ENCODE data around the gene NRL. TPM values are rescaled to one million over a fixed set of nuclear protein-coding genes. Genes with fewer than 3 reads are reported as not detected.

The NRL gene
- total and polyA plus RNA-seq, 2 donors (not counting 1 experiment from before 2014, with no cell fraction given), result 0.45 to 0.99 TPM

DNA sequence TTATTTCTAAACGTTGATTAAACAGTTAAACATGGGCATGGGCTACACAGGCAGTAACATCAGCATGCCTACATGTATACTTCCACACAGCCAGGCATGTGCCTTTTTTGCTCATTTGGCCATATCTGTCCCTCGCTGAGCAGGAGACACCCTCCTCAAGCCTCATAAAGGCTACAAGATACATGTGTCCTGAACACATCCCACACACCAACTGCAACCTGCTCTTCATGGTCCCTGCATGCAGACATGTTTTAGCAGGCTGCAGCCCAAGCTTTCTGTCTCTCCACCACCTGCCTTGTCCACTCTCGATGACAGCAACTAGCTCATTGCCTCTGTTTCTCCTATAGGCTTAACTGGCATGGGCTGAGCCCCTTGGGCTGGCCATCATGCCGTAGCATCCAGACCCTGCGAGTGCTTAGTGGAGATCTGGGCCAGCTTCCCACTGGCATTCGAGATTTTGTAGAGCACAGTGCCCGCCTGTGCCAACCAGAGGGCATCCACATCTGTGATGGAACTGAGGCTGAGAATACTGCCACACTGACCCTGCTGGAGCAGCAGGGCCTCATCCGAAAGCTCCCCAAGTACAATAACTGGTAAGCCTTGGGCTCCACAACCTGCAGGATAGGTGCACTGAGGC is 18.1 kb downstream of the NRL start:
- no peak overlapping the region for H3K27ac ChIP-seq (ENCODE audit: insufficient read depth, low read length)
- peaks cover 2% of the 10 kb centered on the region for H3K36me3 ChIP-seq (ENCODE audit: control insufficient read depth, insufficient read depth, low read length)
- no peak overlapping the region for H3K9ac ChIP-seq (ENCODE audit: insufficient read depth, low read length)
- H3K4me2 ChIP-seq (ENCODE audit: extremely low read depth, insufficient read depth, low read length), result no peak overlapping the region
- no peaks in the 10 kb centered on the region for H3K27me3 ChIP-seq (ENCODE audit: control insufficient read depth, insufficient read depth, low read length)
- H3K9me3 ChIP-seq (ENCODE audit: control insufficient read depth, insufficient read depth, low read depth, low read length), result no peaks in the 10 kb centered on the region
- H4K20me1 ChIP-seq (ENCODE audit: control insufficient read depth, extremely low read depth, insufficient read depth, low read length), result no peaks in the 10 kb centered on the region
- H2AFZ ChIP-seq (ENCODE audit: low read length), result no peak overlapping the region
- DNase-seq (ENCODE audit: low read depth in 2 of 2), result no peak
- H3K79me2 ChIP-seq (ENCODE audit: control insufficient read depth, insufficient read depth, low read length), result no peaks in the 10 kb centered on the region
- no peak for TF ChIP-seq EZH2 (IDR thresholded peaks at IDR 0.05; ENCODE audit: low read length, missing control alignments)
- no peak for TF ChIP-seq CTCF (conservative IDR thresholded peaks at IDR 0.05 in 1 of 2, IDR thresholded peaks at IDR 0.05 in 1 of 2; ENCODE audit: low read depth in 1 of 2, low read length in 2 of 2)
- no peak overlapping the region for H3K4me3 ChIP-seq (replicated peaks in 1 of 4; ENCODE audit: control extremely low read depth in 1 of 4, insufficient read depth in 1 of 4, low read depth in 3 of 4, low read length in 4 of 4)
- H3K4me1 ChIP-seq (ENCODE audit: control insufficient read depth, extremely low read depth, insufficient read depth, low read length), result peaks cover 2% of the 10 kb centered on the region

DNA sequence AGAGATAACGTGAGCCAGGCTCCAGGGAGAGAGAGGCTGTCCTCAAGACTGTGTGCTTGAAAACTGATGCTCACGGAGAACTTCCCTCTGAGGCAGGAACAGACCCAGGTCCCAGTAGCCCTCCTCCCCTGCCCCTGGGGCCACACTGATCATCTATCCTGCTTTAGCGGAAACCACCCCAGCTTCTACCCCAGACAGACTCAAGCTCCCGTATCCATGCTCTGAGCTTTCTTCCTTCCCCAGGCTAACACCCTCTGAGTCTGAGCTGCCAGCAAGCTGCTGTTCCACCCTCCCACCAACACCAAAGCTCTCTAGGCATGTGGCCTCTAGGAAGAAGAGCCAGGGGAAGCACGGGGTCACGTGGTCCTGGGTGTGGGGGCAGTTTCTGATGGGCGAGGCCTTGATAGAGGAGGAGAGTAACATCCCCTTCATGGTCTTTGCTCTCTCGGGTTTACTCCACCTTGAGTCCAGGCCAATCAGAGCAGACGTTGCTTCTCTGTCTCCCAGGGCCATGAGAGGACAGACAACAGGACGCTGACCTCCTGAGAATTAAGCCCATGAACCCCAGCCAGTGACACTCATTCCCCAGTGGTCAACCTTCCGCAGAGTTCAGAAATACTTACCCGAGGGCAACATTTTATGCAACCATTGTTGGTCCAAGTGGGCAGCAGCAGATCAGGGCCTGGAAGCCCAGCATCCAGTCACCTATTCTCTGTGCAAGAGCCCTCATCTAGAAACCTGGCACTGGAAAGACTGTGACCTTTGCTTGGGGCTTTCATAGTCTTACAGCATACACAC is 19.3 kb downstream of the NRL start:
- peak overlapping the region; percentile 6 for H2AFZ ChIP-seq (ENCODE audit: low read length)
- H3K79me2 ChIP-seq (ENCODE audit: control insufficient read depth, insufficient read depth, low read length), result no peaks in the 10 kb centered on the region
- H3K9me3 ChIP-seq (ENCODE audit: control insufficient read depth, insufficient read depth, low read depth, low read length), result no peaks in the 10 kb centered on the region
- H4K20me1 ChIP-seq (ENCODE audit: control insufficient read depth, extremely low read depth, insufficient read depth, low read length), result no peaks in the 10 kb centered on the region
- TF ChIP-seq EZH2 (IDR thresholded peaks at IDR 0.05; ENCODE audit: low read length, missing control alignments) (no peak), CTCF (conservative IDR thresholded peaks at IDR 0.05 in 1 of 2, IDR thresholded peaks at IDR 0.05 in 1 of 2; ENCODE audit: low read depth in 1 of 2, low read length in 2 of 2) (no peak)
- H3K4me2 ChIP-seq (ENCODE audit: extremely low read depth, insufficient read depth, low read length), result peak overlapping the region; percentile 77
- H3K27ac ChIP-seq (ENCODE audit: insufficient read depth, low read length), result peak overlapping the region; percentile 64
- DNase-seq (ENCODE audit: low read depth in 2 of 2), result peak in 1 of 2 donors; percentile 62
- H3K9ac ChIP-seq (ENCODE audit: insufficient read depth, low read length), result no peak overlapping the region
- peaks cover 2% of the 10 kb centered on the region for H3K36me3 ChIP-seq (ENCODE audit: control insufficient read depth, insufficient read depth, low read length)
- no peaks in the 10 kb centered on the region for H3K27me3 ChIP-seq (ENCODE audit: control insufficient read depth, insufficient read depth, low read length)
- H3K4me3 ChIP-seq (replicated peaks in 1 of 4; ENCODE audit: control extremely low read depth in 1 of 4, insufficient read depth in 1 of 4, low read depth in 3 of 4, low read length in 4 of 4), result peak overlapping the region; percentile 66 to 91 (median 84)
- H3K4me1 ChIP-seq (ENCODE audit: control insufficient read depth, extremely low read depth, insufficient read depth, low read length), result peaks cover 2% of the 10 kb centered on the region

DNA sequence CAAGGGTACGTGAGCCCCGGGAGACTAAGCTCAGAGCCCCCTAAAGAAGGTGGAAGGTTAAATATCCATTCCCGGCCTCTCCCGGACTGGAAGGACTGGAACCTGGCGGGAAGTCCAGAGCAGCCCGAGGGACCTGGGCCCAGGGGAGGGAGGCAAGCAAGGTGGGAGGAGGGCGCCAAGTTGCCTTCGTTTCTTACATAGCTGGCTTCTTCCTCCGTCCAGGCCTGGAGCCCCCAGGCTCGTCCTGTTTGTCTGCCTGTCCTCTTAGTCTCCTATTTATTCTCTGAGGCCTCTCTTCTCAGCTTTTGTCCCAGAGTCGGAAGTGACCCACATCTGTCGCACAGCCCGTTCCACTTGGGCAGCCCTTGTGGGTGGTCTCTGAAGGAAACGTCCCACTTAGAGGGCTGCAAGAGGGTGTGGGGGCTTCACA is 19.9 kb downstream of the NRL start:
- Histone ChIP-seq H4K20me1 (ENCODE audit: control insufficient read depth, extremely low read depth, insufficient read depth, low read length) (no peaks in the 10 kb centered on the region), H3K79me2 (ENCODE audit: control insufficient read depth, insufficient read depth, low read length) (no peaks in the 10 kb centered on the region), H2AFZ (ENCODE audit: low read length) (peak overlapping the region; percentile 71), H3K27ac (ENCODE audit: insufficient read depth, low read length) (peak overlapping the region; percentile 64), H3K36me3 (ENCODE audit: control insufficient read depth, insufficient read depth, low read length) (peaks cover 2% of the 10 kb centered on the region), H3K9me3 (ENCODE audit: control insufficient read depth, insufficient read depth, low read depth, low read length) (no peaks in the 10 kb centered on the region), H3K27me3 (ENCODE audit: control insufficient read depth, insufficient read depth, low read length) (no peaks in the 10 kb centered on the region), H3K4me3 (replicated peaks in 1 of 4; ENCODE audit: control extremely low read depth in 1 of 4, insufficient read depth in 1 of 4, low read depth in 3 of 4, low read length in 4 of 4) (peak overlapping the region; percentile 66 to 91 (median 84)), H3K4me1 (ENCODE audit: control insufficient read depth, extremely low read depth, insufficient read depth, low read length) (peaks cover 2% of the 10 kb centered on the region), H3K9ac (ENCODE audit: insufficient read depth, low read length) (peak overlapping the region; percentile 73), H3K4me2 (ENCODE audit: extremely low read depth, insufficient read depth, low read length) (peak overlapping the region; percentile 77)
- TF ChIP-seq CTCF (conservative IDR thresholded peaks at IDR 0.05 in 1 of 2, IDR thresholded peaks at IDR 0.05 in 1 of 2; ENCODE audit: low read depth in 1 of 2, low read length in 2 of 2), result no peak
- no peak for TF ChIP-seq EZH2 (IDR thresholded peaks at IDR 0.05; ENCODE audit: low read length, missing control alignments)
- no peak for DNase-seq (ENCODE audit: low read depth in 2 of 2)

Data from fibroblast of lung (primary cell).